H1 (cell line): ENCODE results near the gene PHF23. TPM values are rescaled to one million over a fixed set of nuclear protein-coding genes. Genes with fewer than 3 reads are reported as not detected.
A peak's percentile ranks its signal among the peaks of the same experiment; 100 is the strongest.

Experiments used
- CTCF ChIA-PET: fragments of 300-600 bp; sonication (Branson Sonifier 250); formaldehyde crosslinking; loops from one replicate; lab custom pipeline; 2021; ENCODE audit not compliant: partially characterized antibody; lab: Charles Lee
- POLR2A ChIA-PET: fragments of 300-600 bp; sonication (Branson Sonifier 250); formaldehyde crosslinking; loops from one replicate; lab custom pipeline; 2021; ENCODE audit warnings: inconsistent platforms; ENCODE audit not compliant: partially characterized antibody; lab: Charles Lee
- DNase-seq, 2 experiments: peaks; one replicate each; pipeline versions ENCODE4 v3.0.0 to v3.0.0-alpha.2; 2010 to 2022; ENCODE audit warnings: low spot score in 2 of 2, low read depth in 1 of 2, mixed read lengths in 1 of 2
- FAIRE-seq: peaks from 2 replicates; lab custom pipeline; 2011; peaks lifted over from hg19 to GRCh38; lab: Jason Lieb, UNC
- H2AFZ ChIP-seq: 2 replicates; pipeline ENCODE4 v1.8.1; 2012; ENCODE audit warnings: low read length, inconsistent platforms
- H2AK5ac ChIP-seq: 2 replicates; pipeline ENCODE4 v1.6.1; 2013; ENCODE audit warnings: low read depth, low read length
- H2BK120ac ChIP-seq: replicated peaks from 2 replicates; pipeline ENCODE3; 2013; ENCODE audit warnings: low read depth, low read length, inconsistent platforms
- H2BK12ac ChIP-seq: 2 replicates; pipeline ENCODE4 v1.6.1; 2013; ENCODE audit warnings: low read depth, low read length
- H2BK15ac ChIP-seq: 2 replicates; pipeline ENCODE4 v1.6.1; 2013; ENCODE audit warnings: low read length
- H2BK20ac ChIP-seq: 2 replicates; pipeline ENCODE4 v1.6.1; 2013; ENCODE audit warnings: low read length
- H2BK5ac ChIP-seq: 2 replicates; pipeline ENCODE4 v1.6.1; 2013; ENCODE audit warnings: low read depth, low read length
- H3K14ac ChIP-seq: 2 replicates; pipeline ENCODE4 v1.6.1; 2013; ENCODE audit warnings: inconsistent platforms; ENCODE audit not compliant: insufficient read length
- H3K18ac ChIP-seq: 2 replicates; pipeline ENCODE4 v1.6.1; 2013; ENCODE audit warnings: low read length; ENCODE audit errors: extremely low read depth
- H3K23ac ChIP-seq: 2 replicates; pipeline ENCODE4 v1.6.1; 2013; ENCODE audit warnings: inconsistent platforms; ENCODE audit not compliant: insufficient read length
- H3K23me2 ChIP-seq: 2 replicates; pipeline ENCODE4 v1.6.1; 2013; ENCODE audit warnings: low read depth, low read length
- H3K27ac ChIP-seq: 2 replicates; pipeline ENCODE4 v1.6.1; 2011; ENCODE audit warnings: low read depth, low read length, inconsistent platforms
- H3K27me3 ChIP-seq, 4 experiments: replicated peaks in 1 of 4; 1 replicate in 1 of 4; 2 replicates in 3 of 4; pipeline versions ENCODE4 v1.6.1 to v1.8.1; 2011 to 2013; ENCODE audit warnings: low read length in 3 of 4, mild to moderate bottlenecking in 3 of 4, inconsistent platforms in 2 of 4, mixed read lengths in 2 of 4, moderate library complexity in 1 of 4; ENCODE audit not compliant: control insufficient read depth in 3 of 4, insufficient read depth in 3 of 4; ENCODE audit errors: extremely low read depth in 1 of 4
- H3K36me3 ChIP-seq, 4 experiments: 2 replicates each; pipeline versions ENCODE4 v1.6.1 to v1.8.1; 2011 to 2013; ENCODE audit warnings: mild to moderate bottlenecking in 4 of 4, low read length in 3 of 4, moderate library complexity in 2 of 4, control low read depth in 1 of 4, inconsistent platforms in 1 of 4; ENCODE audit not compliant: insufficient read depth in 4 of 4, control insufficient read depth in 2 of 4
- H3K4ac ChIP-seq: replicated peaks from 2 replicates; pipeline ENCODE3; 2013; ENCODE audit warnings: low read length, low read depth, mixed read lengths, inconsistent platforms; ENCODE audit not compliant: insufficient read length
- H3K4me1 ChIP-seq, 4 experiments: replicated peaks in 1 of 4; 1 replicate in 1 of 4; 2 replicates in 3 of 4; pipeline versions ENCODE4 v1.6.1 to v1.8.1; 2011 to 2013; ENCODE audit warnings: low read length in 3 of 4, inconsistent platforms in 2 of 4, mixed read lengths in 1 of 4; ENCODE audit not compliant: insufficient read depth in 4 of 4, control insufficient read depth in 3 of 4
- H3K4me2 ChIP-seq, 2 experiments: 2 replicates each; pipeline versions ENCODE4 v1.6.1 to v1.8.1; 2011 to 2013; ENCODE audit warnings: low read depth in 2 of 2, low read length in 2 of 2, control low read depth in 1 of 2, inconsistent platforms in 1 of 2, mild to moderate bottlenecking in 1 of 2; ENCODE audit not compliant: insufficient read depth in 1 of 2
- H3K4me3 ChIP-seq, 4 experiments: fragments of 200-600, 300-600 bp in 1 of 4; sonication (generic), shearing (Covaris generic), sonication (Bioruptor Twin) in 1 of 4; 2 replicates each; pipeline versions ENCODE4 v1.5.1 to v1.8.1; 2011 to 2016; ENCODE audit warnings: low read length in 4 of 4, low read depth in 3 of 4, control low read depth in 2 of 4, inconsistent platforms in 2 of 4, mild to moderate bottlenecking in 2 of 4, mixed read lengths in 1 of 4, moderate library complexity in 1 of 4; ENCODE audit not compliant: insufficient read depth in 2 of 4; ENCODE audit errors: extremely low read depth in 1 of 4
- H3K56ac ChIP-seq: replicated peaks from 2 replicates; pipeline ENCODE3; 2013; ENCODE audit warnings: low read depth, mild to moderate bottlenecking, mixed read lengths, low read length, inconsistent platforms; ENCODE audit not compliant: insufficient read length
- H3K79me1 ChIP-seq: 2 replicates; pipeline ENCODE4 v1.6.1; 2013; ENCODE audit warnings: low read depth, low read length, control low read depth
- H3K79me2 ChIP-seq, 2 experiments: 2 replicates each; pipeline versions ENCODE4 v1.6.1 to v1.8.1; 2012 to 2013; ENCODE audit warnings: low read length in 2 of 2, mild to moderate bottlenecking in 2 of 2, inconsistent platforms in 1 of 2; ENCODE audit not compliant: insufficient read depth in 2 of 2, control insufficient read depth in 1 of 2
- H3K9ac ChIP-seq, 4 experiments: replicated peaks in 1 of 4; 1 replicate in 1 of 4; 2 replicates in 3 of 4; pipeline versions ENCODE4 v1.6.1 to v1.8.1; 2011 to 2013; ENCODE audit warnings: low read depth in 3 of 4, low read length in 3 of 4, control low read depth in 2 of 4, mild to moderate bottlenecking in 2 of 4, moderate library complexity in 2 of 4, inconsistent platforms in 1 of 4; ENCODE audit errors: extremely low read depth in 1 of 4
- H3K9me3 ChIP-seq, 2 experiments: 2 replicates each; pipeline versions ENCODE4 v1.6.1 to v1.8.1; 2012 to 2013; ENCODE audit warnings: mild to moderate bottlenecking in 2 of 2, moderate library complexity in 2 of 2, control low read depth in 1 of 2, inconsistent platforms in 1 of 2, low read depth in 1 of 2, low read length in 1 of 2, mixed read lengths in 1 of 2; ENCODE audit not compliant: insufficient read depth in 2 of 2
- H4K20me1 ChIP-seq, 2 experiments: replicated peaks in 1 of 2; 2 replicates each; pipeline versions ENCODE3 to v1.8.1; 2011 to 2013; ENCODE audit warnings: inconsistent platforms in 2 of 2, low read length in 2 of 2, mild to moderate bottlenecking in 1 of 2; ENCODE audit not compliant: insufficient read depth in 2 of 2, control insufficient read depth in 1 of 2
- H4K5ac ChIP-seq: 2 replicates; pipeline ENCODE4 v1.6.1; 2013; ENCODE audit warnings: low read length, low read depth, mixed read lengths, inconsistent platforms; ENCODE audit not compliant: insufficient read length
- H4K8ac ChIP-seq: 2 replicates; pipeline ENCODE4 v1.8.0; 2013; ENCODE audit warnings: mild to moderate bottlenecking, moderate library complexity, low read length, inconsistent platforms; ENCODE audit not compliant: insufficient read depth; ENCODE audit errors: extremely low read depth
- H4K91ac ChIP-seq: replicated peaks from 2 replicates; pipeline ENCODE3; 2013; ENCODE audit warnings: low read length, mixed read lengths, inconsistent platforms; ENCODE audit not compliant: insufficient read length
- ATF2 ChIP-seq: IDR thresholded peaks from 2 replicates; pipeline ENCODE4 v1.6.1; 2012; ENCODE audit warnings: low read length, inconsistent platforms
- CEBPB ChIP-seq: IDR thresholded peaks from 2 replicates; pipeline ENCODE4 v1.6.1; 2012; ENCODE audit warnings: low read depth, low read length
- CTCF ChIP-seq, 3 experiments: IDR thresholded peaks; 1 replicate in 2 of 3; 2 replicates in 1 of 3; pipeline versions ENCODE4 v1.5.1 to v1.6.1; 2011; ENCODE audit warnings: low read length in 3 of 3, mild to moderate bottlenecking in 3 of 3, inconsistent platforms in 2 of 3, low read depth in 1 of 3, moderate library complexity in 1 of 3; ENCODE audit not compliant: insufficient read depth in 1 of 3; ENCODE audit errors: control extremely low read depth in 1 of 3
- MAFK ChIP-seq: IDR thresholded peaks from 2 replicates; pipeline ENCODE4 v1.6.1; 2012; ENCODE audit warnings: low read depth, mild to moderate bottlenecking, improper control_type of control experiment, low read length
- SAP30 ChIP-seq: fragments of 300-600 bp; sonication (generic); IDR thresholded peaks from 2 replicates; pipeline ENCODE4 v1.7.1; 2012; ENCODE audit warnings: low read length, moderate library complexity, mild to moderate bottlenecking, inconsistent platforms; ENCODE audit not compliant: insufficient read depth, insufficient replicate concordance
- SIX5 ChIP-seq: IDR thresholded peaks from 2 replicates; pipeline ENCODE4 v1.6.1; 2011; ENCODE audit warnings: mild to moderate bottlenecking, low read depth, low read length
- WGBS, 2 experiments: shearing (Covaris generic) in 1 of 2; methylation state at CpG; one replicate each; pipeline versions ENCODE4 v1.1.6 to v1.1.7; 2013 to 2015; ENCODE audit warnings: low lambda C conversion rate in 2 of 2, mixed read lengths in 2 of 2, inconsistent platforms in 1 of 2, low coverage in 1 of 2, missing lambda C conversion rate in 1 of 2; ENCODE audit not compliant: insufficient replicate concordance in 2 of 2, insufficient coverage in 1 of 2, insufficient read length in 1 of 2; ENCODE audit errors: extremely low coverage in 1 of 2, missing lambda C conversion rate in 1 of 2; 5-methylcytosine and 5-hydroxymethylcytosine counted together
- polyA plus RNA-seq, 7 experiments: library from polyadenylated mRNA; depleted of rRNA in 3 of 7; stranded (reverse) in 5 of 7; unstranded in 2 of 7; fragments of >200 nt in 5 of 7; fragments of 200-250 nt in 2 of 7; gene quantifications; 1 replicate in 5 of 7; 2 replicates in 1 of 7; 4 replicates in 1 of 7; pipeline versions ENCODE4 v1.2.1 to v1.2.3, GENCODE V29; 2011 to 2013; ENCODE audit warnings: missing spikeins in 2 of 7, mixed read lengths in 2 of 7
- total RNA-seq: library from RNA; stranded (reverse); fragmentation: NEBNext Ultra II Directional; extraction: Animal tissue kit (Norgen Biotek cat#: 25700); gene quantifications from 2 replicates; pipeline ENCODE4 v1.2.1, GENCODE V29; 2021

PHF23 gene
- total and polyA plus RNA-seq, 2 of the 8 experiments (the other 6 are each of a cell fraction or from before 2014, with no cell fraction given) = 47.5 to 62.8 TPM

GRCh38 chr17:7214300-7215135 lies 24.7 kb downstream of the PHF23 start:
- ChIA-PET POLR2A (interaction anchor here (0.7 to 3.7 kb wide), 22 partner anchors 9 to 190 kb away, joined by 3 to 22 read pairs (median 4); partner anchors contain the start of genes CLDN7, CTDNEP1, DVL2 and ELP5), CTCF (interaction anchor here (0.6 to 2.1 kb wide), 17 partner anchors 11 to 478 kb away, joined by 3 to 16 read pairs (median 3); partner anchors contain the start of genes DVL2, GABARAP, PHF23 and SLC16A11)
- H3K23me2 ChIP-seq = peaks cover 26% of the 10 kb centered on the region; the same call in 1 of the 2 replicates
- TF ChIP-seq ATF2 = no peak
- peak; percentile 84 for TF ChIP-seq CEBPB
- no peak for TF ChIP-seq MAFK
- peak; percentile 24 for TF ChIP-seq SAP30
- no peak for TF ChIP-seq SIX5
- TF ChIP-seq CTCF (IDR thresholded peaks at IDR 0.05; ENCODE audit: control extremely low read depth in 1 of 3, insufficient read depth in 1 of 3, low read depth in 1 of 3, low read length in 3 of 3) = peak; percentile 32 to 76 (median 63)

More at GRCh38 chr17:7214300-7215135, 24.7 kb downstream of the PHF23 start:
- H3K4ac ChIP-seq = no peak overlapping the region
- H4K20me1 ChIP-seq = no peaks in the 10 kb centered on the region
- DNase-seq (peak; percentile 99 to 100), FAIRE-seq (peak; percentile 90)
- peak overlapping the region; percentile 69 to 87 for H3K4me2 ChIP-seq
- peaks cover 3% of the 10 kb centered on the region; the same call in 1 of the 2 replicates for H3K79me1 ChIP-seq
- H3K4me3 ChIP-seq = peak overlapping the region; percentile 44 to 68 (median 50); a peak in 7 of 8 replicates
- no peak overlapping the region for H4K91ac ChIP-seq
- H3K4me1 ChIP-seq = peaks cover 9 to 45% (median 28%) of the 10 kb centered on the region in 4 experiments
- no peak overlapping the region for H2AK5ac ChIP-seq
- H3K27me3 ChIP-seq = no peaks in the 10 kb centered on the region
- peaks cover 0 to 45% of the 10 kb centered on the region in 2 experiments; a peak in 2 of 4 replicates for H3K79me2 ChIP-seq
- H3K9me3 ChIP-seq = no peaks in the 10 kb centered on the region
- H3K27ac ChIP-seq = peak overlapping the region; percentile 86
- peak overlapping the region in 3 of 4 experiments; percentile 35 to 71 (median 66); a peak in 5 of 7 replicates for H3K9ac ChIP-seq
- peak overlapping the region; percentile 53 for H3K18ac ChIP-seq
- H3K23ac ChIP-seq = no peak overlapping the region
- no peaks in the 10 kb centered on the region for H3K36me3 ChIP-seq
- peak overlapping the region; percentile 82; the same call in 1 of the 2 replicates for H2BK5ac ChIP-seq
- 0 out of 2 replicates have a peak overlapping the region, but pooled peaks have one; percentile 2 for H2BK15ac ChIP-seq
- 3% methylated on average over 41 of the region's 45 CpGs; no CpG with 5 or more reads in 1 of the 2 experiments for WGBS, 2 experiments
- H2BK12ac ChIP-seq = 0 out of 2 replicates have a peak overlapping the region, but pooled peaks have one; percentile 39
- H2AFZ ChIP-seq = no peak overlapping the region
- H2BK20ac ChIP-seq = no peak overlapping the region
- no peak overlapping the region for H2BK120ac ChIP-seq
- H4K5ac ChIP-seq = no peak overlapping the region
- no peak overlapping the region for H3K14ac ChIP-seq
- no peak overlapping the region for H3K56ac ChIP-seq
- H4K8ac ChIP-seq = no peak overlapping the region
